HG03045 (cell line): ENCODE results near the gene ELFN2.

Experiments used
- ATAC-seq: cut with Tn5 transposase; IDR thresholded peaks from one replicate; pipeline ENCODE4 v1.9.1; 2021; ENCODE audit warnings: mild to moderate bottlenecking, moderate library complexity; ENCODE audit not compliant: unreplicated experiment

The ELFN2 gene

GRCh38 chr22:37427711-37428635 lies 694 bp upstream of the ELFN2 start:
- no peak for ATAC-seq

GRCh38 chr22:37426706-37427134 lies 559 bp downstream of the ELFN2 start:
- no peak for ATAC-seq

GRCh38 chr22:37425800-37426705 lies 1.2 kb downstream of the ELFN2 start:
- no peak for ATAC-seq

- ATAC-seq: no peak
Measured at GRCh38 chr22:37425369-37425768, 1.9 kb downstream of the ELFN2 start.

GRCh38 chr22:37423283-37423682 lies 4.0 kb downstream of the ELFN2 start:
- no peak for ATAC-seq

GRCh38 chr22:37421468-37421877 lies 5.8 kb downstream of the ELFN2 start:
- ATAC-seq: no peak

- ATAC-seq: no peak
Measured at GRCh38 chr22:37420686-37421467, 6.4 kb downstream of the ELFN2 start.

GRCh38 chr22:37419969-37420685 lies 7.2 kb downstream of the ELFN2 start:
- no peak for ATAC-seq

- no peak for ATAC-seq
Measured at GRCh38 chr22:37419370-37419968, 7.8 kb downstream of the ELFN2 start.

- no peak for ATAC-seq
Measured at GRCh38 chr22:37418627-37419369, 8.5 kb downstream of the ELFN2 start.

- ATAC-seq: no peak
Measured at GRCh38 chr22:37417677-37418348, 9.5 kb downstream of the ELFN2 start.

- ATAC-seq: no peak
Measured at GRCh38 chr22:37417264-37417663, 10.0 kb downstream of the ELFN2 start.

GRCh38 chr22:37416827-37417226 lies 10.5 kb downstream of the ELFN2 start:
- ATAC-seq: no peak

GRCh38 chr22:37416389-37416788 lies 10.9 kb downstream of the ELFN2 start:
- ATAC-seq: no peak

- ATAC-seq: no peak
Measured at GRCh38 chr22:37415210-37415609, 12.1 kb downstream of the ELFN2 start.

GRCh38 chr22:37414288-37414687 lies 13.0 kb downstream of the ELFN2 start:
- ATAC-seq: no peak

GRCh38 chr22:37413546-37413945 lies 13.7 kb downstream of the ELFN2 start:
- ATAC-seq: no peak

- ATAC-seq: no peak
Measured at GRCh38 chr22:37412495-37413250, 14.6 kb downstream of the ELFN2 start.
